ENCODE data around the gene SH3GLB1. TPM values are rescaled to one million over a fixed set of nuclear protein-coding genes. Genes with fewer than 3 reads are reported as not detected.

SH3GLB1 gene
- total and polyA plus RNA-seq, 9 of the 15 experiments (the other 6 are each of a cell fraction or from before 2014, with no cell fraction given), result 8.6 to 34.2 (median 24.2) TPM

DNA sequence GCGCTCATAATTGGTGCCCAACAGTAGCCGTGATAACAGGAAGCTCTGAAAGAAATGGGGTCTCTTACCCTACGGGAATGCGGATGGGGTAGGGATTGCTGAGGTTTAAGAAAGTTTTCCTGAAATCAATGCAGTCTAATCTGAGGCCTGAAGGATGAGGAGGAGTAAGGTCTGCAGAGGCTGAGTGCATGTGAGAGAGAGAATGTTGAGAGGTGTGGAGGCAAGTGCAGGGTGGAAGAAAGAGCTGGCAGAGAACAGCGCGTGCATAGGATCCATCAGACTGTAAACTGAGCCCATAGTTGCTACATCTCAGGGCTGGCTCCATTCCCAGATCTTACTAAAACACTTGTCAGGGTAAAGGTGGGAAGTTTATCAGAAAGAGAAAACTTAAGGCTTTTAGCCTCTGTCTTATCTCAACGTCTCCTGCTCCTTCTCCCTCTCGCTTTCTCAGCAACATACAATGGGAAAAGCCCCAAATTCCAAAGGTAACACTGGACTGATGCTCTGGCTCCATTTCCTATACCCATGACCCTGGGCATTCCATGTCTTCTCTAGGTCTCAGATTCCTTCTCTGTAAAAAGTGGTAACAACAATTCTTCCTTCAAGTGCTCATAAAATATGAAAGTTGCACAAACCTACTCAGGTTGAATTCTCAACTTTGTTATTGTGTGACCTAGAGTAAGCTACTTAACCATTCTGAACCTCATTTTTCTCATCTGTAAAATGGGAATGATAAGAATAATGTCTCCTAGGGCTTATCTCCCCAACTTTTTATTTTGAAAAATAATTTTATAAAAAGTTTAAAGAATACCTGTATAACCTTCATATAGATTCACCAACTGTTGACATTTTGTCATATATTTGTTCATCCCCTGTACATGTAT, 75.2 kb downstream of the SH3GLB1 start (continued):
- 0 out of 2 replicates have a peak, but pooled peaks have one; percentile 22 for TF ChIP-seq FOXM1 (IDR thresholded peaks at IDR 0.05; ENCODE audit: low read depth)
- TF ChIP-seq FOXM1 (CRISPR knock-in tag; IDR thresholded peaks at IDR 0.05; ENCODE audit: low read depth), result no peak
- no peak for TF ChIP-seq ZNF79 (CRISPR knock-in tag; IDR thresholded peaks at IDR 0.05; ENCODE audit: low read depth)
- TF ChIP-seq BCOR (IDR thresholded peaks at IDR 0.05), result peak; percentile 76
- no peak for TF ChIP-seq MBD1 (CRISPR knock-in tag; IDR thresholded peaks at IDR 0.05)

DNA sequence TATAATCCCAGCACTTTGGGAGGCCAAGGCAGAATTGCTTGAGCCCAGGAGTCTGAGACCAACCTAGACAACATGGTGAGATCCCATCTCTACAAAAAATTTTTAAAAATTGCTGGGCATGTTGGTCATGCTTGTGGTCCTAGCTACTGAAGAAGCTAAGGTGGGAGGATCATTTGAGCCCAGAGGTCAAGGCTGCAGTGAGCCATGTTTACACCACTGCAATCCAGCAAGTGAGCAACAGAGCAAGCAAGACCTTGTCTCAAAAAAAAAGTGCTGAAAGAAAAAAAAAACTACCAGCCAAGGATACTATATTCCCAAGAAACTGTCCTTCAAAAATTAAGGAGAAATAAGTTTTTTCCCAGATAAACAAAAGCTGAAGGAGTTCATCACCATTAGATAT, 78.1 kb downstream of the SH3GLB1 start:
- Histone ChIP-seq H2AFZ (ENCODE audit: low read depth, low read length) (no peak overlapping the region), H3K4me1 (replicated peaks in 1 of 2; ENCODE audit: control insufficient read depth in 2 of 2, insufficient read depth in 2 of 2, low read length in 2 of 2) (peaks cover 4 to 20% of the 10 kb centered on the region in 2 experiments; a peak in 4 of 5 replicates), H3K4me3 (no peak overlapping the region), H3K79me2 (ENCODE audit: control insufficient read depth, insufficient read depth, low read length) (no peaks in the 10 kb centered on the region), H3K4me2 (ENCODE audit: insufficient read depth, low read length) (no peak overlapping the region), H3K36me3 (ENCODE audit: control insufficient read depth, insufficient read depth, low read length) (no peaks in the 10 kb centered on the region), H3K27ac (ENCODE audit: extremely low read depth, low read depth, low read length) (no peak overlapping the region), H3K27me3 (ENCODE audit: control insufficient read depth in 2 of 2, insufficient read depth in 2 of 2, low read length in 2 of 2) (no peaks in the 10 kb centered on the region), H3K9ac (ENCODE audit: insufficient read depth in 1 of 2, low read depth in 2 of 2, low read length in 2 of 2) (no peak overlapping the region), H3K9me1 (ENCODE audit: control insufficient read depth, insufficient read depth, low read length) (no peaks in the 10 kb centered on the region), H4K20me1 (replicated peaks; ENCODE audit: control insufficient read depth, insufficient read depth, low read length) (no peaks in the 10 kb centered on the region), H3K9me3 (replicated peaks; ENCODE audit: control insufficient read depth, insufficient read depth, low read depth, low read length) (no peaks in the 10 kb centered on the region)
- FAIRE-seq (no peak), DNase-seq (ENCODE audit: extremely low read depth in 1 of 4, low spot score in 3 of 4) (no peak), ATAC-seq (no peak)
- CTCF ChIA-PET (ENCODE audit: low intra/inter-chr PET ratio), result no interaction called here
- intact Hi-C loops (cut with micrococcal nuclease) (loop anchor here (5.0 to 10.0 kb wide), 3 partner anchors 50 to 245 kb away; no protein-coding TSS in a partner anchor), in situ Hi-C loops (cut with MboI) (no loop called here)
- POLR2A ChIA-PET, result no interaction called here
- no TSS peak for BruUV-seq (replicated peaks)
- TF ChIP-seq, protein P1, sequence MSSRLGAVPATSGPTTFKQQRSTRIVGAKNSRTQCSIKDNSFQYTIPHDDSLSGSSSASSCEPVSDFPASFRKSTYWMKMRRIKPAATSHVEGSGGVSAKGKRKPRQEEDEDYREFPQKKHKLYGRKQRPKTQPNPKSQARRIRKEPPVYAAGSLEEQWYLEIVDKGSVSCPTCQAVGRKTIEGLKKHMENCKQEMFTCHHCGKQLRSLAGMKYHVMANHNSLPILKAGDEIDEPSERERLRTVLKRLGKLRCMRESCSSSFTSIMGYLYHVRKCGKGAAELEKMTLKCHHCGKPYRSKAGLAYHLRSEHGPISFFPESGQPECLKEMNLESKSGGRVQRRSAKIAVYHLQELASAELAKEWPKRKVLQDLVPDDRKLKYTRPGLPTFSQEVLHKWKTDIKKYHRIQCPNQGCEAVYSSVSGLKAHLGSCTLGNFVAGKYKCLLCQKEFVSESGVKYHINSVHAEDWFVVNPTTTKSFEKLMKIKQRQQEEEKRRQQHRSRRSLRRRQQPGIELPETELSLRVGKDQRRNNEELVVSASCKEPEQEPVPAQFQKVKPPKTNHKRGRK (tag; IDR thresholded peaks at IDR 0.05), result no peak
- TF ChIP-seq HDAC8 (tag; IDR thresholded peaks at IDR 0.05), result no peak
- TF ChIP-seq ZNF699 (CRISPR knock-in tag; IDR thresholded peaks at IDR 0.05; ENCODE audit: insufficient replicate concordance), result no peak
- no peak for TF ChIP-seq SAFB (IDR thresholded peaks at IDR 0.05; ENCODE audit: borderline replicate concordance, low read depth, low read length)
- no peak for TF ChIP-seq BMI1 (IDR thresholded peaks at IDR 0.05; ENCODE audit: low read length)
- TF ChIP-seq NFYB (IDR thresholded peaks at IDR 0.05; ENCODE audit: extremely low read depth, insufficient read length), result no peak
- TF ChIP-seq, protein P2, sequence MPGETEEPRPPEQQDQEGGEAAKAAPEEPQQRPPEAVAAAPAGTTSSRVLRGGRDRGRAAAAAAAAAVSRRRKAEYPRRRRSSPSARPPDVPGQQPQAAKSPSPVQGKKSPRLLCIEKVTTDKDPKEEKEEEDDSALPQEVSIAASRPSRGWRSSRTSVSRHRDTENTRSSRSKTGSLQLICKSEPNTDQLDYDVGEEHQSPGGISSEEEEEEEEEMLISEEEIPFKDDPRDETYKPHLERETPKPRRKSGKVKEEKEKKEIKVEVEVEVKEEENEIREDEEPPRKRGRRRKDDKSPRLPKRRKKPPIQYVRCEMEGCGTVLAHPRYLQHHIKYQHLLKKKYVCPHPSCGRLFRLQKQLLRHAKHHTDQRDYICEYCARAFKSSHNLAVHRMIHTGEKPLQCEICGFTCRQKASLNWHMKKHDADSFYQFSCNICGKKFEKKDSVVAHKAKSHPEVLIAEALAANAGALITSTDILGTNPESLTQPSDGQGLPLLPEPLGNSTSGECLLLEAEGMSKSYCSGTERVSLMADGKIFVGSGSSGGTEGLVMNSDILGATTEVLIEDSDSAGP (CRISPR knock-in tag; IDR thresholded peaks at IDR 0.05), result no peak
- no peak for TF ChIP-seq ATF1 (CRISPR knock-in tag; IDR thresholded peaks at IDR 0.05)
- TF ChIP-seq ATF1 (tag; IDR thresholded peaks at IDR 0.05), result no peak
- TF ChIP-seq HNRNPH1 (optimal IDR thresholded peaks at IDR 0.05; ENCODE audit: low read depth, low read length), result no peak
- TF ChIP-seq TCFL5 (CRISPR knock-in tag; conservative IDR thresholded peaks at IDR 0.05), result no peak
- TF ChIP-seq NCOA4 (IDR thresholded peaks at IDR 0.05; ENCODE audit: partially characterized antibody), result no peak
- no peak for TF ChIP-seq PML (IDR thresholded peaks at IDR 0.05; ENCODE audit: low read length)

Data from K562 (cell line).